H1 (cell line): ENCODE results near the gene TTLL9. TPM values are rescaled to one million over a fixed set of nuclear protein-coding genes. Genes with fewer than 3 reads are reported as not detected.

Experiments
- CTCF ChIA-PET: fragments of 300-600 bp; sonication (Branson Sonifier 250); formaldehyde crosslinking; loops from one replicate; lab custom pipeline; 2021; ENCODE audit not compliant: partially characterized antibody; lab: Charles Lee
- POLR2A ChIA-PET: fragments of 300-600 bp; sonication (Branson Sonifier 250); formaldehyde crosslinking; loops from one replicate; lab custom pipeline; 2021; ENCODE audit warnings: inconsistent platforms; ENCODE audit not compliant: partially characterized antibody; lab: Charles Lee
- DNase-seq, 2 experiments: peaks; one replicate each; pipeline versions ENCODE4 v3.0.0 to v3.0.0-alpha.2; 2010 to 2022; ENCODE audit warnings: low spot score in 2 of 2, low read depth in 1 of 2, mixed read lengths in 1 of 2
- FAIRE-seq: peaks from 2 replicates; lab custom pipeline; 2011; peaks lifted over from hg19 to GRCh38; lab: Jason Lieb, UNC
- H2AFZ ChIP-seq: 2 replicates; pipeline ENCODE4 v1.8.1; 2012; ENCODE audit warnings: low read length, inconsistent platforms
- H2AK5ac ChIP-seq: 2 replicates; pipeline ENCODE4 v1.6.1; 2013; ENCODE audit warnings: low read depth, low read length
- H2BK120ac ChIP-seq: replicated peaks from 2 replicates; pipeline ENCODE3; 2013; ENCODE audit warnings: low read depth, low read length, inconsistent platforms
- H2BK12ac ChIP-seq: 2 replicates; pipeline ENCODE4 v1.6.1; 2013; ENCODE audit warnings: low read depth, low read length
- H2BK15ac ChIP-seq: 2 replicates; pipeline ENCODE4 v1.6.1; 2013; ENCODE audit warnings: low read length
- H2BK20ac ChIP-seq: 2 replicates; pipeline ENCODE4 v1.6.1; 2013; ENCODE audit warnings: low read length
- H2BK5ac ChIP-seq: 2 replicates; pipeline ENCODE4 v1.6.1; 2013; ENCODE audit warnings: low read depth, low read length
- H3K14ac ChIP-seq: 2 replicates; pipeline ENCODE4 v1.6.1; 2013; ENCODE audit warnings: inconsistent platforms; ENCODE audit not compliant: insufficient read length
- H3K18ac ChIP-seq: 2 replicates; pipeline ENCODE4 v1.6.1; 2013; ENCODE audit warnings: low read length; ENCODE audit errors: extremely low read depth
- H3K23ac ChIP-seq: 2 replicates; pipeline ENCODE4 v1.6.1; 2013; ENCODE audit warnings: inconsistent platforms; ENCODE audit not compliant: insufficient read length
- H3K23me2 ChIP-seq: 2 replicates; pipeline ENCODE4 v1.6.1; 2013; ENCODE audit warnings: low read depth, low read length
- H3K27ac ChIP-seq: 2 replicates; pipeline ENCODE4 v1.6.1; 2011; ENCODE audit warnings: low read depth, low read length, inconsistent platforms
- H3K27me3 ChIP-seq, 4 experiments: replicated peaks in 1 of 4; 1 replicate in 1 of 4; 2 replicates in 3 of 4; pipeline versions ENCODE4 v1.6.1 to v1.8.1; 2011 to 2013; ENCODE audit warnings: low read length in 3 of 4, mild to moderate bottlenecking in 3 of 4, inconsistent platforms in 2 of 4, mixed read lengths in 2 of 4, moderate library complexity in 1 of 4; ENCODE audit not compliant: control insufficient read depth in 3 of 4, insufficient read depth in 3 of 4; ENCODE audit errors: extremely low read depth in 1 of 4
- H3K36me3 ChIP-seq, 4 experiments: 2 replicates each; pipeline versions ENCODE4 v1.6.1 to v1.8.1; 2011 to 2013; ENCODE audit warnings: mild to moderate bottlenecking in 4 of 4, low read length in 3 of 4, moderate library complexity in 2 of 4, control low read depth in 1 of 4, inconsistent platforms in 1 of 4; ENCODE audit not compliant: insufficient read depth in 4 of 4, control insufficient read depth in 2 of 4
- H3K4ac ChIP-seq: replicated peaks from 2 replicates; pipeline ENCODE3; 2013; ENCODE audit warnings: low read length, low read depth, mixed read lengths, inconsistent platforms; ENCODE audit not compliant: insufficient read length
- H3K4me1 ChIP-seq, 4 experiments: replicated peaks in 1 of 4; 1 replicate in 1 of 4; 2 replicates in 3 of 4; pipeline versions ENCODE4 v1.6.1 to v1.8.1; 2011 to 2013; ENCODE audit warnings: low read length in 3 of 4, inconsistent platforms in 2 of 4, mixed read lengths in 1 of 4; ENCODE audit not compliant: insufficient read depth in 4 of 4, control insufficient read depth in 3 of 4
- H3K4me2 ChIP-seq, 2 experiments: 2 replicates each; pipeline versions ENCODE4 v1.6.1 to v1.8.1; 2011 to 2013; ENCODE audit warnings: low read depth in 2 of 2, low read length in 2 of 2, control low read depth in 1 of 2, inconsistent platforms in 1 of 2, mild to moderate bottlenecking in 1 of 2; ENCODE audit not compliant: insufficient read depth in 1 of 2
- H3K4me3 ChIP-seq, 4 experiments: fragments of 200-600, 300-600 bp in 1 of 4; sonication (generic), shearing (Covaris generic), sonication (Bioruptor Twin) in 1 of 4; 2 replicates each; pipeline versions ENCODE4 v1.5.1 to v1.8.1; 2011 to 2016; ENCODE audit warnings: low read length in 4 of 4, low read depth in 3 of 4, control low read depth in 2 of 4, inconsistent platforms in 2 of 4, mild to moderate bottlenecking in 2 of 4, mixed read lengths in 1 of 4, moderate library complexity in 1 of 4; ENCODE audit not compliant: insufficient read depth in 2 of 4; ENCODE audit errors: extremely low read depth in 1 of 4
- H3K56ac ChIP-seq: replicated peaks from 2 replicates; pipeline ENCODE3; 2013; ENCODE audit warnings: low read depth, mild to moderate bottlenecking, mixed read lengths, low read length, inconsistent platforms; ENCODE audit not compliant: insufficient read length
- H3K79me1 ChIP-seq: 2 replicates; pipeline ENCODE4 v1.6.1; 2013; ENCODE audit warnings: low read depth, low read length, control low read depth
- H3K79me2 ChIP-seq, 2 experiments: 2 replicates each; pipeline versions ENCODE4 v1.6.1 to v1.8.1; 2012 to 2013; ENCODE audit warnings: low read length in 2 of 2, mild to moderate bottlenecking in 2 of 2, inconsistent platforms in 1 of 2; ENCODE audit not compliant: insufficient read depth in 2 of 2, control insufficient read depth in 1 of 2
- H3K9ac ChIP-seq, 4 experiments: replicated peaks in 1 of 4; 1 replicate in 1 of 4; 2 replicates in 3 of 4; pipeline versions ENCODE4 v1.6.1 to v1.8.1; 2011 to 2013; ENCODE audit warnings: low read depth in 3 of 4, low read length in 3 of 4, control low read depth in 2 of 4, mild to moderate bottlenecking in 2 of 4, moderate library complexity in 2 of 4, inconsistent platforms in 1 of 4; ENCODE audit errors: extremely low read depth in 1 of 4
- H3K9me3 ChIP-seq, 2 experiments: 2 replicates each; pipeline versions ENCODE4 v1.6.1 to v1.8.1; 2012 to 2013; ENCODE audit warnings: mild to moderate bottlenecking in 2 of 2, moderate library complexity in 2 of 2, control low read depth in 1 of 2, inconsistent platforms in 1 of 2, low read depth in 1 of 2, low read length in 1 of 2, mixed read lengths in 1 of 2; ENCODE audit not compliant: insufficient read depth in 2 of 2
- H4K20me1 ChIP-seq, 2 experiments: replicated peaks in 1 of 2; 2 replicates each; pipeline versions ENCODE3 to v1.8.1; 2011 to 2013; ENCODE audit warnings: inconsistent platforms in 2 of 2, low read length in 2 of 2, mild to moderate bottlenecking in 1 of 2; ENCODE audit not compliant: insufficient read depth in 2 of 2, control insufficient read depth in 1 of 2
- H4K5ac ChIP-seq: 2 replicates; pipeline ENCODE4 v1.6.1; 2013; ENCODE audit warnings: low read length, low read depth, mixed read lengths, inconsistent platforms; ENCODE audit not compliant: insufficient read length
- H4K8ac ChIP-seq: 2 replicates; pipeline ENCODE4 v1.8.0; 2013; ENCODE audit warnings: mild to moderate bottlenecking, moderate library complexity, low read length, inconsistent platforms; ENCODE audit not compliant: insufficient read depth; ENCODE audit errors: extremely low read depth
- H4K91ac ChIP-seq: replicated peaks from 2 replicates; pipeline ENCODE3; 2013; ENCODE audit warnings: low read length, mixed read lengths, inconsistent platforms; ENCODE audit not compliant: insufficient read length
- CEBPB ChIP-seq: IDR thresholded peaks from 2 replicates; pipeline ENCODE4 v1.6.1; 2012; ENCODE audit warnings: low read depth, low read length
- CTCF ChIP-seq, 3 experiments: IDR thresholded peaks; 1 replicate in 2 of 3; 2 replicates in 1 of 3; pipeline versions ENCODE4 v1.5.1 to v1.6.1; 2011; ENCODE audit warnings: low read length in 3 of 3, mild to moderate bottlenecking in 3 of 3, inconsistent platforms in 2 of 3, low read depth in 1 of 3, moderate library complexity in 1 of 3; ENCODE audit not compliant: insufficient read depth in 1 of 3; ENCODE audit errors: control extremely low read depth in 1 of 3
- GTF2F1 ChIP-seq: IDR thresholded peaks from 2 replicates; pipeline ENCODE4 v1.6.1; 2012; ENCODE audit warnings: low read depth, low read length, improper control_type of control experiment, borderline replicate concordance
- POLR2A ChIP-seq, 2 experiments: IDR thresholded peaks; 1 replicate in 1 of 2; 2 replicates in 1 of 2; pipeline ENCODE4 v1.6.1; 2011; ENCODE audit warnings: low read depth in 2 of 2, low read length in 2 of 2, mild to moderate bottlenecking in 2 of 2; ENCODE audit errors: control extremely low read depth in 1 of 2
- SAP30 ChIP-seq: fragments of 300-600 bp; sonication (generic); IDR thresholded peaks from 2 replicates; pipeline ENCODE4 v1.7.1; 2012; ENCODE audit warnings: low read length, moderate library complexity, mild to moderate bottlenecking, inconsistent platforms; ENCODE audit not compliant: insufficient read depth, insufficient replicate concordance
- YY1 ChIP-seq: IDR thresholded peaks from 2 replicates; pipeline ENCODE4 v1.6.1; 2011; ENCODE audit warnings: low read depth, mild to moderate bottlenecking, low read length
- ZNF274 ChIP-seq: IDR thresholded peaks from 2 replicates; pipeline ENCODE4 v1.7.0; 2012; ENCODE audit warnings: low read length, borderline replicate concordance; ENCODE audit errors: extremely low read depth
- WGBS, 2 experiments: shearing (Covaris generic) in 1 of 2; methylation state at CpG; one replicate each; pipeline versions ENCODE4 v1.1.6 to v1.1.7; 2013 to 2015; ENCODE audit warnings: low lambda C conversion rate in 2 of 2, mixed read lengths in 2 of 2, inconsistent platforms in 1 of 2, low coverage in 1 of 2, missing lambda C conversion rate in 1 of 2; ENCODE audit not compliant: insufficient replicate concordance in 2 of 2, insufficient coverage in 1 of 2, insufficient read length in 1 of 2; ENCODE audit errors: extremely low coverage in 1 of 2, missing lambda C conversion rate in 1 of 2; 5-methylcytosine and 5-hydroxymethylcytosine counted together
- polyA plus RNA-seq, 7 experiments: library from polyadenylated mRNA; depleted of rRNA in 3 of 7; stranded (reverse) in 5 of 7; unstranded in 2 of 7; fragments of >200 nt in 5 of 7; fragments of 200-250 nt in 2 of 7; gene quantifications; 1 replicate in 5 of 7; 2 replicates in 1 of 7; 4 replicates in 1 of 7; pipeline versions ENCODE4 v1.2.1 to v1.2.3, GENCODE V29; 2011 to 2013; ENCODE audit warnings: missing spikeins in 2 of 7, mixed read lengths in 2 of 7
- total RNA-seq: library from RNA; stranded (reverse); fragmentation: NEBNext Ultra II Directional; extraction: Animal tissue kit (Norgen Biotek cat#: 25700); gene quantifications from 2 replicates; pipeline ENCODE4 v1.2.1, GENCODE V29; 2021
- TF ChIP-seq, protein P1 (sequence below): IDR thresholded peaks from 2 replicates; pipeline ENCODE4 v1.6.1; 2011; ENCODE audit warnings: low read depth, mild to moderate bottlenecking, low read length; ENCODE audit not compliant: insufficient read depth

The TTLL9 gene
- total and polyA plus RNA-seq, 2 of the 8 experiments (the other 6 are each of a cell fraction or from before 2014, with no cell fraction given), result 0.06 TPM; not detected in 1

DNA sequence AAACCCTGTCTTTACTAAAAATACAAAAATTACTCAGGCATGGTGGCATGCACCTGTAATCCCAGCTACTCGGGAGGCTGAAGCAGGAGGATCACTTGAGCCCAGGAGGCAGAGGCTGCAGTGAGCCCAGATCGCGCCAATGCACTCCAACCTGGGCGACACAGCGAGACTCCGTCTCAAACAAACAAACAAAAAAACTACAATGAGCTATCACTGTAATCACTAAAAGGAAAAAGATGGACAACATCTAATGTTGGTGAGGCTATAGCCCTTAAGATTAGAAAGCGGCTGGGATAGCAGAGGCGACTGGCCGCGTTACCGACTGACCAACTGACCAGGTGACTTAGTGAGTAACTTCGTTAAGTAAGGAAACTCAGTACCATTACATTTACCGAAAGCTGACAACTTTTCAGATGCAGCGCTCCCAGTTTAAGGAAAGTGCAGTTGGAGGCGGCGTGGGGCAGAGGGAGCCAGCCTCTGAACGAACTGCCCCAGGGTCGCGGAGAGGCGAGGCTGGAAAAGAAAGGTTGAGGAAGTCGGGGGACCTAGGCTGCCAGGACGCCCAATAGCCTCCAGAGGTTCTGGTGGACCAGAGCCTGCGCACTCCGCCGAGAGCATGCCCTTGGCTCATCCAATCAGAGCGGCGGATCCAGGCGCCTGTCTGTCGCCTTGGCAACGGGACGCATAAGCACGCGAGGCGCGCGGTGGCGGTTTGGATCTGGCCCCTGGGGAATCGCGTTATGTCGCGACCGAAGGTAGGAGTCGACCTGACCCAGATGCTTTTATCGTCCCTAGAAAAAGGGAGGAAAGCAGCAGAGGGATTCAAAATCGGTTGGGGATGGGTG lies 8.9 kb downstream of the TTLL9 start:
- H3K79me1 ChIP-seq, result no peaks in the 10 kb centered on the region
- ChIA-PET POLR2A (interaction anchor here (0.7 to 1.7 kb wide), 5 partner anchors 9 to 72 kb away, joined by 3 to 4 read pairs (median 3); partner anchors contain the start of genes DUSP15, PDRG1 and TTLL9), CTCF (interaction anchor here (0.6 to 4.2 kb wide), 14 partner anchors 21 to 506 kb away, joined by 3 to 18 read pairs (median 3); partner anchors contain the start of gene PDRG1)
- H3K23ac ChIP-seq, result no peak overlapping the region
- H3K36me3 ChIP-seq, result no peaks in the 10 kb centered on the region
- no peak overlapping the region for H2BK20ac ChIP-seq
- peak overlapping the region; percentile 43 for H3K56ac ChIP-seq
- peak overlapping the region; percentile 98 to 99 for H3K4me2 ChIP-seq
- H3K9me3 ChIP-seq, result no peaks in the 10 kb centered on the region
- no peak overlapping the region for H4K91ac ChIP-seq
- H2BK12ac ChIP-seq, result no peak overlapping the region
- peaks cover 7% of the 10 kb centered on the region; the same call in 1 of the 2 replicates for H3K23me2 ChIP-seq
- WGBS, 2 experiments, result 12% methylated on average over 44 of the region's 45 CpGs; no CpG with 5 or more reads in 1 of the 2 experiments
- H2BK120ac ChIP-seq, result no peak overlapping the region
- no peaks in the 10 kb centered on the region for H4K20me1 ChIP-seq
- H3K18ac ChIP-seq, result no peak overlapping the region
- no peak overlapping the region for H2AK5ac ChIP-seq
- H3K4me3 ChIP-seq, result peak overlapping the region; percentile 58 to 75 (median 71)
- no peak overlapping the region for H3K14ac ChIP-seq
- peak overlapping the region; percentile 8 for H4K5ac ChIP-seq
- H3K79me2 ChIP-seq, result no peaks in the 10 kb centered on the region
- H3K4ac ChIP-seq, result no peak overlapping the region
- H3K27ac ChIP-seq, result no peak overlapping the region
- H4K8ac ChIP-seq, result no peak overlapping the region
- H3K27me3 ChIP-seq, result peaks cover 0 to 3% (median 0%) of the 10 kb centered on the region in 4 experiments; a peak in 3 of 7 replicates
- peaks cover 0 to 3% (median 0%) of the 10 kb centered on the region in 4 experiments; a peak in 1 of 7 replicates for H3K4me1 ChIP-seq
- DNase-seq, result peak; percentile 91 to 94
- peak overlapping the region in 3 of 4 experiments; percentile 27 to 66 (median 52); a peak in 5 of 7 replicates for H3K9ac ChIP-seq
- no peak overlapping the region for H2BK15ac ChIP-seq
- no peak overlapping the region for H2BK5ac ChIP-seq
- peak overlapping the region; percentile 65; the same call in 1 of the 2 replicates for H2AFZ ChIP-seq
- no peak for FAIRE-seq
- no peak for TF ChIP-seq GTF2F1
- no peak for TF ChIP-seq YY1
- peak; percentile 97 for TF ChIP-seq SAP30
- no peak for TF ChIP-seq ZNF274
- TF ChIP-seq CTCF (IDR thresholded peaks at IDR 0.05; ENCODE audit: control extremely low read depth in 1 of 3, insufficient read depth in 1 of 3, low read depth in 1 of 3, low read length in 3 of 3), result peak in 2 of 3 experiments; percentile 24 to 35; a peak in 2 of 4 replicates
- TF ChIP-seq CEBPB, result no peak
- TF ChIP-seq, protein P1, sequence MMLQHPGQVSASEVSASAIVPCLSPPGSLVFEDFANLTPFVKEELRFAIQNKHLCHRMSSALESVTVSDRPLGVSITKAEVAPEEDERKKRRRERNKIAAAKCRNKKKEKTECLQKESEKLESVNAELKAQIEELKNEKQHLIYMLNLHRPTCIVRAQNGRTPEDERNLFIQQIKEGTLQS, result no peak
- TF ChIP-seq POLR2A (IDR thresholded peaks at IDR 0.05; ENCODE audit: control extremely low read depth in 1 of 2, low read depth in 2 of 2, low read length in 2 of 2), result no peak
